HL-60 (cell line): ENCODE data around the gene DENND1C.

ENCODE experiments used
- DNase-seq, 2 experiments: peaks; one replicate each; pipeline ENCODE4 v3.0.0-alpha.2; 2010 to 2020; ENCODE audit warnings: low read depth in 1 of 2, low spot score in 1 of 2
- H3K27ac ChIP-seq: fragments of 250-450 bp; sonication (Bioruptor Pico); replicated peaks from 2 replicates; pipeline ENCODE4 v1.5.1; 2020; ENCODE audit warnings: mild to moderate bottlenecking, moderate library complexity
- H3K27me3 ChIP-seq: fragments of 250-450 bp; sonication (Bioruptor Pico); 2 replicates; pipeline ENCODE4 v1.5.1; 2021; ENCODE audit warnings: mild to moderate bottlenecking, moderate library complexity; ENCODE audit not compliant: insufficient read depth, poor library complexity, severe bottlenecking
- H3K4me3 ChIP-seq: replicated peaks from 2 replicates; pipeline ENCODE4 v1.5.1; 2011; ENCODE audit warnings: mild to moderate bottlenecking, control low read depth, low read length; ENCODE audit not compliant: insufficient read depth
- GABPA ChIP-seq: IDR thresholded peaks from 2 replicates; pipeline ENCODE4 v1.6.1; 2012; ENCODE audit warnings: low read depth
- POLR2AphosphoS5 ChIP-seq: IDR thresholded peaks from 2 replicates; pipeline ENCODE4 v1.6.1; 2012; ENCODE audit warnings: low read depth
- SPI1 ChIP-seq: IDR thresholded peaks from 2 replicates; pipeline ENCODE4 v1.6.1; 2012; ENCODE audit warnings: low read depth, mild to moderate bottlenecking, borderline replicate concordance
- TF ChIP-seq, protein P1 (sequence below): IDR thresholded peaks from 2 replicates; pipeline ENCODE4 v1.6.1; 2012; ENCODE audit warnings: low read depth; ENCODE audit not compliant: insufficient replicate concordance
- TF ChIP-seq, protein P2 (sequence below): IDR thresholded peaks from one replicate; pipeline ENCODE4 v1.5.1; 2011; ENCODE audit warnings: low read length, control low read depth, inconsistent platforms; ENCODE audit not compliant: insufficient read depth

The DENND1C gene

DNA sequence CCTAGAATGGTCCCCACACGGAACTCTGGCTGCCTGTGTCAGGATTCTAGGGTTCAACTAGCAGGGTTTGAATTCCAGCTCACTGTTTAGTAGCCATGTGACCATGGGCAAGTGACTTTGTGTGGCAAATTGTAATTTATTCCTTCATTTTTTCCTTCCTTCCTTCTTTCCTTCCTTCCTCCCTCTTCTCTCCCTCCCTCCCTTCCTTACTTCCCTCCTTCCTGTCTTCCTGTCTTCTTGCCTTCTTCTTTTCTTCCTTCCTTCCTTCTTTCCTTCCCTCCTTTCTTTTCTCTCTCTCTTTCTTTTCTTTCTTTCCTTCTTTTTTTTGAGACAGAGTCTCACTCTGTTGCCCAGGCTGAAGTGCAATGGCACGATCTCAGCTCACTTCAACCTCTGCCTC is 8.5 kb upstream of the DENND1C start:
- Histone ChIP-seq H3K4me3 (no peak overlapping the region), H3K27ac (no peak overlapping the region), H3K27me3 (no peaks in the 10 kb centered on the region)
- TF ChIP-seq SPI1 (no peak), POLR2AphosphoS5 (no peak), GABPA (no peak)
- TF ChIP-seq, protein P1, sequence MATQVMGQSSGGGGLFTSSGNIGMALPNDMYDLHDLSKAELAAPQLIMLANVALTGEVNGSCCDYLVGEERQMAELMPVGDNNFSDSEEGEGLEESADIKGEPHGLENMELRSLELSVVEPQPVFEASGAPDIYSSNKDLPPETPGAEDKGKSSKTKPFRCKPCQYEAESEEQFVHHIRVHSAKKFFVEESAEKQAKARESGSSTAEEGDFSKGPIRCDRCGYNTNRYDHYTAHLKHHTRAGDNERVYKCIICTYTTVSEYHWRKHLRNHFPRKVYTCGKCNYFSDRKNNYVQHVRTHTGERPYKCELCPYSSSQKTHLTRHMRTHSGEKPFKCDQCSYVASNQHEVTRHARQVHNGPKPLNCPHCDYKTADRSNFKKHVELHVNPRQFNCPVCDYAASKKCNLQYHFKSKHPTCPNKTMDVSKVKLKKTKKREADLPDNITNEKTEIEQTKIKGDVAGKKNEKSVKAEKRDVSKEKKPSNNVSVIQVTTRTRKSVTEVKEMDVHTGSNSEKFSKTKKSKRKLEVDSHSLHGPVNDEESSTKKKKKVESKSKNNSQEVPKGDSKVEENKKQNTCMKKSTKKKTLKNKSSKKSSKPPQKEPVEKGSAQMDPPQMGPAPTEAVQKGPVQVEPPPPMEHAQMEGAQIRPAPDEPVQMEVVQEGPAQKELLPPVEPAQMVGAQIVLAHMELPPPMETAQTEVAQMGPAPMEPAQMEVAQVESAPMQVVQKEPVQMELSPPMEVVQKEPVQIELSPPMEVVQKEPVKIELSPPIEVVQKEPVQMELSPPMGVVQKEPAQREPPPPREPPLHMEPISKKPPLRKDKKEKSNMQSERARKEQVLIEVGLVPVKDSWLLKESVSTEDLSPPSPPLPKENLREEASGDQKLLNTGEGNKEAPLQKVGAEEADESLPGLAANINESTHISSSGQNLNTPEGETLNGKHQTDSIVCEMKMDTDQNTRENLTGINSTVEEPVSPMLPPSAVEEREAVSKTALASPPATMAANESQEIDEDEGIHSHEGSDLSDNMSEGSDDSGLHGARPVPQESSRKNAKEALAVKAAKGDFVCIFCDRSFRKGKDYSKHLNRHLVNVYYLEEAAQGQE, result no peak
- TF ChIP-seq, protein P2, sequence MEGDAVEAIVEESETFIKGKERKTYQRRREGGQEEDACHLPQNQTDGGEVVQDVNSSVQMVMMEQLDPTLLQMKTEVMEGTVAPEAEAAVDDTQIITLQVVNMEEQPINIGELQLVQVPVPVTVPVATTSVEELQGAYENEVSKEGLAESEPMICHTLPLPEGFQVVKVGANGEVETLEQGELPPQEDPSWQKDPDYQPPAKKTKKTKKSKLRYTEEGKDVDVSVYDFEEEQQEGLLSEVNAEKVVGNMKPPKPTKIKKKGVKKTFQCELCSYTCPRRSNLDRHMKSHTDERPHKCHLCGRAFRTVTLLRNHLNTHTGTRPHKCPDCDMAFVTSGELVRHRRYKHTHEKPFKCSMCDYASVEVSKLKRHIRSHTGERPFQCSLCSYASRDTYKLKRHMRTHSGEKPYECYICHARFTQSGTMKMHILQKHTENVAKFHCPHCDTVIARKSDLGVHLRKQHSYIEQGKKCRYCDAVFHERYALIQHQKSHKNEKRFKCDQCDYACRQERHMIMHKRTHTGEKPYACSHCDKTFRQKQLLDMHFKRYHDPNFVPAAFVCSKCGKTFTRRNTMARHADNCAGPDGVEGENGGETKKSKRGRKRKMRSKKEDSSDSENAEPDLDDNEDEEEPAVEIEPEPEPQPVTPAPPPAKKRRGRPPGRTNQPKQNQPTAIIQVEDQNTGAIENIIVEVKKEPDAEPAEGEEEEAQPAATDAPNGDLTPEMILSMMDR, result no peak
- no peak for DNase-seq

DNA sequence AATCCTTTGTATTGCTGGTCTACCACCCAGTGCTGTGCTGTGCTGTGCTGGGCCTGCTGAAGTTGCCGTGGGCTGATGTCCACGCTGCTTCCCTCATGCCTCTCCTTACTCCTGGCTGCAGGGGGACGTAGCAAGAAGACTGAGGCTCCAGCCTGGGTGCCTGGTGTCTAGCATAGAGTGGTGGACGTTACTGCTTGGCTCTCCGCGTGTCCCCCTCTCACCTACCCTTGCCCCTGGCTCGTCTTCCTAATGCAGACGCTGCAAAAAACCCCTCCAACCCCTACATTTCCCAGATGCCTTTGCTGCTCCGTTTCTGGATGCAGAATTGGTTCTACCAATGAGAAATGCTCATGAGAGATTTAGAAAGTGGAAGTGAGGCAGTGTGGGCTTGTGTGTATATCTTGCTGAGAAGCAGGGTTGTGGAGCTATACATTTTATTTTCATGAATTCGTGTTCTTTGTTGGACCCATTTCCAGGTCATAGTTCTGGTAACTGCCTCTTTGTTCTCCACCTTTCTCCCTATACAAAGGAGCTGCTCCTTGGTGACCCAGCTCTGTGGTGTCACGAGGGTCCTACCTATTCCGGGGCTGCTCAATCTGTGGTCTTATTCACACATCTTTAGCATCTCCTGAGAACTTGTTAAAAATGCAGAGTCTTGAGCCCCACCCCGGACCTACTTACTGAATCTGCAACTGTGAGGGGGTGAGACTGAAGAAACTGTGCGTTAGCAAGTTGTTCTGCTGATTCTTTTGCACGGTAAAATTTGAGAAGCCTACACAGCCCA is 7.9 kb upstream of the DENND1C start:
- H3K27me3 ChIP-seq, result no peaks in the 10 kb centered on the region
- no peak overlapping the region for H3K27ac ChIP-seq
- TF ChIP-seq, protein P2, result no peak
- TF ChIP-seq POLR2AphosphoS5, result no peak
- no peak for TF ChIP-seq GABPA
- TF ChIP-seq, protein P1, result no peak
- no peak for TF ChIP-seq SPI1
- DNase-seq, result no peak
- no peak overlapping the region for H3K4me3 ChIP-seq

DNA sequence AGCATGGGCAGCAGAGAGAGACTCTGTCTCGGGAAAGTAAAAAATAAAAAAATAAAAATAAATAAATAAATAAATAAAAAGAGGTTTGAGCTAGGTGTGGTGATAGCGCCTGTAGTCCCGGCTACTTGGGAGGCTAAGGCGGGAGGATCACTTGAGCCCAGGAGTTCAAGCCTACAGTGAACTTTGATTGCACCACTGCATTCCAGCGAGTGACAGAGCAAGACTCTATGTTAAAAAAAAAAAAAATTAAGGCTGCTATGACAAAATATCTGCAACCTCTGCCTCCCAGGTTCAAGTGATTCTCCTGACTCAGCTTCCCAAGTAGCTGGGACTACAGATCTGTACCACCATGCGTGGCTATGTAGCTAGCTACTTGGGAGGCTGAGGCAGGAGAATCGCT is 3.2 kb upstream of the DENND1C start:
- Histone ChIP-seq H3K4me3 (no peak overlapping the region), H3K27ac (no peak overlapping the region), H3K27me3 (no peaks in the 10 kb centered on the region)
- TF ChIP-seq, protein P2, result no peak
- TF ChIP-seq GABPA (no peak), SPI1 (no peak), POLR2AphosphoS5 (no peak)
- TF ChIP-seq, protein P1, result no peak
- no peak for DNase-seq
